T-helper 2 cell treated with Interferon-gamma antibody and Interleukin-4, amounts not matched to agents 5 μg/mL and 100 μg/mL, for 36 hours (primary cell): Measurements from ENCODE around the gene NDC1.
A peak's percentile ranks its signal among the peaks of the same experiment; 100 is the strongest.
"Not testable (repeated sequence)": the region's sequence is repeated elsewhere in the genome, so short reads cannot be mapped to it uniquely, and the experiment has no call there.

Source experiments
- DNase-seq: peaks from one replicate; pipeline ENCODE4 v3.0.0; 2021; ENCODE audit warnings: low spot score
- H3K27ac Mint-ChIP-seq: one replicate; pipeline ENCODE4 v1.8.0; 2021; ENCODE audit warnings: mild to moderate bottlenecking, mixed read lengths
- H3K27me3 Mint-ChIP-seq: one replicate; pipeline ENCODE4 v1.8.0; 2021; ENCODE audit warnings: low read depth, mixed read lengths
- H3K36me3 Mint-ChIP-seq: one replicate; pipeline ENCODE4 v1.8.0; 2021; ENCODE audit warnings: low read depth, mixed read lengths
- H3K4me1 Mint-ChIP-seq: one replicate; pipeline ENCODE4 v1.8.0; 2021; ENCODE audit warnings: low read depth, mixed read lengths
- H3K4me3 Mint-ChIP-seq: one replicate; pipeline ENCODE4 v1.8.0; 2022; ENCODE audit warnings: mild to moderate bottlenecking, moderate library complexity, mixed read lengths
- H3K9me3 Mint-ChIP-seq: one replicate; pipeline ENCODE4 v1.8.0; 2021; ENCODE audit warnings: mixed read lengths

The NDC1 gene, protein sequence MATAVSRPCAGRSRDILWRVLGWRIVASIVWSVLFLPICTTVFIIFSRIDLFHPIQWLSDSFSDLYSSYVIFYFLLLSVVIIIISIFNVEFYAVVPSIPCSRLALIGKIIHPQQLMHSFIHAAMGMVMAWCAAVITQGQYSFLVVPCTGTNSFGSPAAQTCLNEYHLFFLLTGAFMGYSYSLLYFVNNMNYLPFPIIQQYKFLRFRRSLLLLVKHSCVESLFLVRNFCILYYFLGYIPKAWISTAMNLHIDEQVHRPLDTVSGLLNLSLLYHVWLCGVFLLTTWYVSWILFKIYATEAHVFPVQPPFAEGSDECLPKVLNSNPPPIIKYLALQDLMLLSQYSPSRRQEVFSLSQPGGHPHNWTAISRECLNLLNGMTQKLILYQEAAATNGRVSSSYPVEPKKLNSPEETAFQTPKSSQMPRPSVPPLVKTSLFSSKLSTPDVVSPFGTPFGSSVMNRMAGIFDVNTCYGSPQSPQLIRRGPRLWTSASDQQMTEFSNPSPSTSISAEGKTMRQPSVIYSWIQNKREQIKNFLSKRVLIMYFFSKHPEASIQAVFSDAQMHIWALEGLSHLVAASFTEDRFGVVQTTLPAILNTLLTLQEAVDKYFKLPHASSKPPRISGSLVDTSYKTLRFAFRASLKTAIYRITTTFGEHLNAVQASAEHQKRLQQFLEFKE

DNA sequence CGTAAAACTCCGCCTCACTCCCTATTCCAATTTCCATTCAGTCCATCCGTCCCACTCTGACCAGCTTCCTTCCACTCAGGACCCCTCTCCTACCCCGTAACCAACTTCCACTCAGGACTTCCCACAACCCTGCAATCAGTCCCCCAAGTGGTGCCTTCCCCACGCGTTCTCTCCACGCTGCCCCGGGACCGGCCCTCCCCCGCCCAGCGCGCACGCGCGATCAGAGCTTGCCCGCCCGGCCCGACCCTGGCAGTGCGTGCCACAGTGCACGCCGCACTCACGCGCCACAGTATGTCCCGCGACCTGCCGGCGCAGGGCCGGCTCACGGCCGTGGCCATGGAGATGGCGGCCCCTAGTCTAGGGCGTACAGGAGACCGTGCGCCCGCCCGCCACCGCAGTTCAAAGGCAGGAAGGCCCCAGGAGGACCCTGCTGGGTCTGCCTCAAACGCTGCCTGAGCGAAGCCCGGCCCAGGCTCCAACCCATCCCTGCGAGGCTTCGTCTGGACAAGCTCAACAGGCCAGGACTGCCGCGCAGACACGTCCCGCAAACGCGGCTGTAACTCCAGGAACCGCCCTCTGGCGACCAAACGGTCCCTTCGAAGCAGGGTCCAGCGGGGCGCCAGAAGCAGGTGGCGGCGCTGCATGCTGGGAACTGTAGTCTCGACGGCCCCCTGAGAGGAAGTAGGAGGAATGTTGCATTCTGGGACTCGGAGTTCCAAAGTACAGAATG, at the start of gene NDC1:
Gene NDC1, minus strand, starts transcription at position 373 of the 730 bp plus-strand sequence. Its CDS starts 35 bp downstream, at position 338.
- Mint-ChIP-seq H3K27me3 (peaks cover 2% of the 10 kb centered on the region), H3K36me3 (peaks cover 11% of the 10 kb centered on the region), H3K27ac (peak within 1 kb of the TSS; percentile 95), H3K9me3 (peaks cover 9% of the 10 kb centered on the region), H3K4me1 (peaks cover 25% of the 10 kb centered on the region), H3K4me3 (peak within 1 kb of the TSS; percentile 99)
- DNase-seq = peak; percentile 88

DNA sequence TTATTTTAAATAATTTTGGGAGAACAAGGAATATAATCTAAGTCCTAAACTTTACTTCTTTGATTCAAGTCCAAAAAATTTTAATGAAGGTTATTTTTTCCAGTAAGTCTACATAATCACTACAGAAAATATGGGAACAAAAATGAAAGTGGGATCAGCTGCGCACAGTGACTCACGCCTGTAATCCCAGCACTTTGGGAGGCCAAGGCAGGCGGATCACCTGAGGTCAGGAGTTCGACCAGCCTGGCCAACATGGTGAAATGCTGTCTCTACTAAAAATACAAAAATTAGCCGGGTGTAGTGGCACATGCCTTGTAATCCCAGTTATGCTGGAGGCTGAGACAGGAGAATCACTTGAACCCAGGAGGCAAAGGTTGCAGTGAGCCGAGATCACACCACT, 45.5 kb upstream of the NDC1 start:
- not testable (repeated sequence) for H3K27ac Mint-ChIP-seq, H3K4me1 Mint-ChIP-seq, H3K9me3 Mint-ChIP-seq, H3K27me3 Mint-ChIP-seq, H3K4me3 Mint-ChIP-seq, DNase-seq
- peaks cover 29% of the 10 kb centered on the region for H3K36me3 Mint-ChIP-seq

DNA sequence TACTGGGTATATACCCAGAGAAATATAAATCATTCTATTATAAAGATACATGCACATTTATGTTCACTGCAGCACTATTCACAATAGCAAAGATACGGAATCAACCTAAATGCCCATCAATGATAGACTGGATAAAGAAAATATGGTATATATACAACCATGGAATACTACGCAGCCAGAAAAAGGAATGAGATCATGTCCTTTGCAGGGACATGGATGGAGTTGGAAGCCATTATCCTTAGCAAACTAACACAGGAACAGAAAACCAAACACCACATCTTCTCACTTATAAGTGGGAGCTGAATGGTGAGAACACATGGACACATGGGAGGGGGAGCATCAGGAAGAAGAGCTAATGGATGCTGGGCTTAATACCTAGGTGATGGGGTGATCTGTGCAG, 43.8 kb upstream of the NDC1 start:
- H3K4me3 Mint-ChIP-seq, DNase-seq, H3K4me1 Mint-ChIP-seq, H3K27me3 Mint-ChIP-seq, H3K27ac Mint-ChIP-seq, H3K9me3 Mint-ChIP-seq: not testable (repeated sequence)
- H3K36me3 Mint-ChIP-seq = peaks cover 33% of the 10 kb centered on the region

DNA sequence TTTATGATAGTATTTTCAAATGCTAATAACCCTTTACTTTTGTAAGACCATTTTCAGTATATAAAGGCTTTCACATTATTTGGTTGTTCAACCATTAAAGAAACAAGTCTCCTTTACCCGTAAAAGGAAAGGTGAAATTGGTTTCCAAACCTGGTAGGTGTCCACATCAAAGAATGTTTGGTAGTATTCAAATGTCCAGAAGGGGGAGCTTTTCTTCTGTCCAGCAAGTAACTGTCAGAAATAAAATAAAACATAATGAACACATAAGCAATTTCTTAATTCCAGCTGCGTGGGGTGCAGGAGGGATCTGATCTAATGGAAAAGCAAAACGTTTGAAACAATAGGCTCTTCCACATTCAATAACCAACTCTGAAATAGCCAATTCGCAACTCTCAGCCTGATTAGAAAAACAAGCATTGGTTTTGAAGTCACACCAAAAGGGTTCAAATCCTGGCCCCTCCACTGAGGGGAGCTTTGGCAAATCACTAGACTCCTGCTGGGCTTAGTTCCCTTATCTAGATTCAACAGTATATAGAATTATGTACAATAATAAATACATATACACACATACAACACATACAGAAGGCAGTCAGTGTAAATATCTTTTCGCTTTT, 40.5 kb upstream of the NDC1 start:
- Mint-ChIP-seq H3K27me3 (no peaks in the 10 kb centered on the region), H3K4me1 (peaks cover 2% of the 10 kb centered on the region), H3K4me3 (no peak overlapping the region), H3K9me3 (no peaks in the 10 kb centered on the region), H3K36me3 (peaks cover 33% of the 10 kb centered on the region), H3K27ac (no peak overlapping the region)
- DNase-seq = no peak

DNA sequence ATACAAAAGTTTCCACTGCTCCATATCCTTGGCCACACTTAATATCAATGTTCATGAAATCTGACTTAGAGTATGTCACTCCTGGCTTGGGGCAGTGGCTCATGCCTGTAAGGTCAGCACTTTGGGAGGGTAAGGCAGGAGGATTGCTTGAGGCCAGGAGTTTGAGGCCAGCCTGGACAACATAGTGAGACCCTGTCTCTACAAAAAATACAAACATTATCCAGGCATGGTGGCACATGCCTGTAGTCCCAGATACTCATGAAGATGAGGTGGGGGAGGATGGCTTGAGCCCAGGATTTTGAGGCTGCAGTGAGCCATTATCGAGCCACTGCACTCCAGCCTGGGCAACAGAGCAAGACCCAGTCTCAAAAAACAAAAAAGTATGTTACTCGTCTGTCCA, 37.1 kb upstream of the NDC1 start:
- not testable (repeated sequence) for H3K27ac Mint-ChIP-seq, H3K4me1 Mint-ChIP-seq, H3K27me3 Mint-ChIP-seq, DNase-seq, H3K9me3 Mint-ChIP-seq, H3K4me3 Mint-ChIP-seq
- peaks cover 18% of the 10 kb centered on the region for H3K36me3 Mint-ChIP-seq

DNA sequence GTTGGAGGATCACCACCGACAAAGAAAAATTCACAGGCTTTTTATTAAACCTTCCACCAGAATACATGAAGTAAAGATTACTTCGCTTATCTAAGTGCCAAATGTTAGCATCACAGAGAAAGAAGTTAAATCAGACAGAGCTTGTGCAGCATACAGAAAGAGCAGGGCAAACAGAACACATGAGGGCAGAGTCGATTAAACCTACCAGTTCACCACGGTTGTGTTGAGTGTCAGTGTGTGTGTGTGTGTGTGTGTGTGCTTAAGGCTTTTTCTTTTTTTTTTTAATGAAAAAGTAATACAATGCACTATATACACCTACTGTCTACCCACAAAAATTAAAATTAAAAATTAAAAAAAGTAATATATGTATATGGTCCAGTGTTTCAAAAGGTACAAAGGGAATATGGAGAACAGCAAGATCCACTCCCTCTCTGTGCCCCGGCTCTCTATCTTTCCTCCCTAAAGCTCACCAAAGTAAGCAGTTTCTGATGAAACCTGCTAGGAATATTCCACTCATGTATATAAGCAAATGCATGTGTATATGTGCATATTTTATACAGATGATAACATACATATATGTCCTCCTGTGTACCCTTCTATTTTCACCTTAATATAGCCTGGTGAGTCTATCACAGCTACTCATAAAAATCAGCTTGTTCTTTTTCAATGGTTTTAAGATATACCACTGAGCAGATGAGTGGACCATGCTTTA, 33.8 kb upstream of the NDC1 start:
- Mint-ChIP-seq H3K27me3 (no peaks in the 10 kb centered on the region), H3K4me1 (no peaks in the 10 kb centered on the region), H3K4me3 (no peak overlapping the region), H3K27ac (no peak overlapping the region), H3K9me3 (no peaks in the 10 kb centered on the region), H3K36me3 (peaks cover 15% of the 10 kb centered on the region)
- no peak for DNase-seq

DNA sequence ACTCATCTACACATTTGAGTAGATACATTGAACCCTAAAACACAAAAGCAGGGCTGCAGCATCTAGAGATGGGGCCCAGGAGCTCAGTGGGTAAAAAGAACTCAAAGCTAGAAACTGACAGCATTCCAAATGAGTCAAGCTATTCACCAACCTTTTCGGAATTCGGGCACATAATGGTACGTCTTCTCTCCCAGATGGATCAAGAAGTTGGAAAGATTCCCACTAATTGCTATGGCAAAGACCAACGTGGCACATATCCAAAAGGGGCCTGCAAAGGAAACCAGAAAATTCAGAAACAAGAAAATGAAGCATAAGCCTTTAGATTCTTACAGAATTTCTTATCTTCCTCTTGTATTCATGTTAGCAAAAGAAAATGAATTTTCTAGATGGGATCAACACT, 33.1 kb upstream of the NDC1 start:
- Mint-ChIP-seq H3K27me3 (no peaks in the 10 kb centered on the region), H3K4me3 (no peak overlapping the region), H3K27ac (no peak overlapping the region), H3K36me3 (peaks cover 21% of the 10 kb centered on the region), H3K9me3 (no peaks in the 10 kb centered on the region), H3K4me1 (no peaks in the 10 kb centered on the region)
- DNase-seq = no peak

DNA sequence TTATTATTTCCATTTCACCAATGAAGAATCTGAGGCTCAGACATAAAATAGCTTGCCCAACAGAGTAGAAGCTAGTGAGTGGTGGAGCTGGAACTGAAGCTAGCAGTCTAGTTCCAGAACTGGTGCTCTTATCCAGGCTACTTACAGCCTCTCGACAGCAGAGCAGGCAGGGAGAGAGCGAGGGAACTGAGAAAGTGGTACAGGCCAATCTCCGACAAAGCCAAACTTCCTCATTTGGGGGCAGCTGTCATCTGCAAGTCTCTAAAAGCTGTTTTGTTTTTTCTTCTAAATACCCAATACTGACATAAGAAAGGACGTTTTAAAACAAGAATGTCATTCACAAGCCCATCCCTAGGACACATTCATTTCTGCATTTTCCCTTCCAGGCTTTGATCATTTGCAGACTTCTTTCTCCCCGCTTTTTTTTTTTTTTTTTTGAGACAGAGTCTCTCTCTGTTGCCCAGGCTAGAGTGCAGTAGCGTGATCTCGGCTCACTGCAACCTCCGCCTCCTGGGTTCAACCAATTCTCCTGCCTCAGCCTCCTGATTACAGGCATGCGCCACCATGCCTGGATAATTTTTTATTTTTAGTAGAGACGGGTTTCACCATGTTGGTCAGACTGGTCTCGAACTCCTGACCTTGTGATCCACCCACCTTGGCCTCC, 31.5 kb upstream of the NDC1 start:
- no peaks in the 10 kb centered on the region for H3K4me1 Mint-ChIP-seq
- H3K27ac Mint-ChIP-seq = no peak overlapping the region
- no peak for DNase-seq
- H3K27me3 Mint-ChIP-seq = no peaks in the 10 kb centered on the region
- no peak overlapping the region for H3K4me3 Mint-ChIP-seq
- peaks cover 17% of the 10 kb centered on the region for H3K36me3 Mint-ChIP-seq
- no peaks in the 10 kb centered on the region for H3K9me3 Mint-ChIP-seq

DNA sequence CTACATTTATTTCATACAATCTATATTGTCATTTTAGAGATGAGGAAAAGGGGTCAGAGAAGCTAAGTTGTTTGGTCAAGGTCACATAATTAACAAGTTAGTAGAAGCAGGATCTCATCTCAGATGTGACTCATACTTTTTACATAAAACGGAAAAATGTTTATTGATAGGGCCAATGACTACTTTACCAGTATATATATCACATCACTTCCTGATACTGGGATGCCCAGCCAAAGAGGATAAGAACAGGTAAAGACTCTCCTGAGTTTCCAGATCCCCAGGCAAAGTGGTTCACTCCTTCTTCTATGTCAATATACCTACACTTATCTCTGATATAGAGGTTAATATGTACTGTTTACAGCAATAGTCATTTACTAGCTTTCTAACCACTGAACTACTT, 30.5 kb upstream of the NDC1 start:
- H3K27me3 Mint-ChIP-seq = no peaks in the 10 kb centered on the region
- H3K4me3 Mint-ChIP-seq = no peak overlapping the region
- peaks cover 17% of the 10 kb centered on the region for H3K36me3 Mint-ChIP-seq
- no peak for DNase-seq
- H3K4me1 Mint-ChIP-seq = no peaks in the 10 kb centered on the region
- H3K27ac Mint-ChIP-seq = no peak overlapping the region
- H3K9me3 Mint-ChIP-seq = no peaks in the 10 kb centered on the region

DNA sequence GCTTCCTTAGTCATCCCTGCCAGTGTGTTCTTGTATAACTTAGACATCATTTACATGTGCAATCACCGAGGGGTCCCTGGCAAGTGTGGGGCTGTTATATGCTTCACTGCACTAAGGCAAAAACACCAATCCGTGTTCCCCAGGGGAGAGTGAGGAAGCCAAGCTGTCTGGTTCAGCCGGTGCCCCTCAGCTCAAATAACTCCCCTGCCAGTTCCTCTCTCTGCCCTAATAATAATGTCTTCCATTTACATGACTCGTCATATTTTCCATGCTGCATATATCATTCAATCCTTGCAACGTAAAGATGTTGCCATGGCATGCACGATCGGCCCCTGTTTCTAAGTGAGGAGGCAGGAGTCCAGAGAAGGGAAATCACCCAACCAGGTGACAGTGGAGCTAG, 24.4 kb upstream of the NDC1 start:
- Mint-ChIP-seq H3K36me3 (peaks cover 11% of the 10 kb centered on the region), H3K27ac (no peak overlapping the region), H3K27me3 (no peaks in the 10 kb centered on the region), H3K4me3 (no peak overlapping the region), H3K9me3 (no peaks in the 10 kb centered on the region), H3K4me1 (peaks cover 3% of the 10 kb centered on the region)
- no peak for DNase-seq

DNA sequence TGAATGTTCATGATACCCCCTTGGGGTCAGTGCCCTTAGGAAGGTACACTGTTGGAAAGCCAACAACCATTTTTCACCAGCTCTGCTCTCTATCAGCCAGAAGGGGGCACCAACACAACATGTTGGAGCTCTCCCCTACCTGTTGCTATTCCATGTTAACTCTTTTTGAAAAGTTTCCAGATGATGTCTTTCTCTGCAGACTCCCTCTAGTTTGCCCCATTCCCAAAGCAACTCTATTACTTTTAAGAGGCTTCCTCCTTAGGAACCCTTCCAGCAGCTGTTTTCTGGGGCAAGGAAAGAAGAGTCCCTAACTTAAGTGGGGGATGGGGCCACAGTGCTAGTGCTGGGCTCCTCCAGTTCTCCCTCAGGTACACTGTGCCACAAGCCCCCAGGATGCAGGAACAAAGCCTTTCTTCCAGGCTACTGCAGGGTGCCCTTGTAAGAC, 22.9 kb upstream of the NDC1 start:
- Mint-ChIP-seq H3K9me3 (no peaks in the 10 kb centered on the region), H3K4me3 (no peak overlapping the region), H3K36me3 (peaks cover 9% of the 10 kb centered on the region), H3K27ac (no peak overlapping the region), H3K27me3 (no peaks in the 10 kb centered on the region), H3K4me1 (peaks cover 3% of the 10 kb centered on the region)
- peak; percentile 13 for DNase-seq

DNA sequence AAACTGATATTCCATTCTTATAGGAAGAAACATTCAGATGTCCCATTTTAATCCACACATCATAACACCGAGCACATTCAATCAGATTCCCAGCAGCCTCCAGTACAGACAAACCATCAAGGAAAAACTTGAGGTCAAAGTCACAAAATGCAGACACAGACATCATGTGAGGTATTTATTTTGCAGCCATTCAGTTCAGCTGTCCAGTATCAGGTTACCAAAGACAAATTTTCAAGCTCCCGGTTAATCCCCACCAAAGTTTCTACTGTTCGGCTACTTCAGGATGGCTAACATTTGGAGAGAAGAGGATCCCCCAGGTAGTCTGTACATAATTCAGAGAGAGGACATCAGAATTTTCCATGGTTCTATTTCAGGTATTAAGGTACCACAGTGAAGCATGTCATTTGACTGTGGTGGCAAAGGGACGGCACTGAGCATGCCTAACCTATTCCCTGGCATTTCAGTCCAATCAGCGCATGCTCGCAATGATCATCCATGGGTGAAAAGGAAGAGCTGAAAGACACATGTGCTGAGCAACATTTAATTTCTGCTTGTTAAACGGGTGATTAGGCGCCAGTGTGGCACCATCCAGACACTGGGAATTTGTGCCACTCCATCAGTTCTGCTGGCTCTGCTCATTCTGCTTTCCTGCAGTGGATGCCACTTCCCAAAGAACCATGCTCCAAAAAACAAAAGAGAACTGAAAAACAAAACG, 13.6 kb upstream of the NDC1 start:
- Mint-ChIP-seq H3K9me3 (no peaks in the 10 kb centered on the region), H3K4me3 (no peak overlapping the region), H3K36me3 (peaks cover 11% of the 10 kb centered on the region), H3K27me3 (peaks cover 7% of the 10 kb centered on the region), H3K4me1 (no peaks in the 10 kb centered on the region), H3K27ac (no peak overlapping the region)
- DNase-seq = no peak
